ENCODE data around the gene MEGF9. TPM values are rescaled to one million over a fixed set of nuclear protein-coding genes. Genes with fewer than 3 reads are reported as not detected.

MEGF9 gene
- total RNA-seq, 2 donors from 2014 or later = 9.9 to 10.2 TPM

- no peak for ATAC-seq
- no peak for DNase-seq
- Mint-ChIP-seq H3K4me1 (peaks cover 34% of the 10 kb centered on the region), H3K27me3 (no peaks in the 10 kb centered on the region), H3K36me3 (ENCODE audit: low read depth) (no peaks in the 10 kb centered on the region), H3K4me3 (no peak overlapping the region), H3K27ac (peak overlapping the region; percentile 95)
- no peaks in the 10 kb centered on the region for H3K9me3 ChIP-seq (ENCODE audit: control insufficient read depth, low read length, poor library complexity, severe bottlenecking)
Measured at GRCh38 chr9:120708526-120709224, 5.6 kb downstream of the MEGF9 start.

DNA sequence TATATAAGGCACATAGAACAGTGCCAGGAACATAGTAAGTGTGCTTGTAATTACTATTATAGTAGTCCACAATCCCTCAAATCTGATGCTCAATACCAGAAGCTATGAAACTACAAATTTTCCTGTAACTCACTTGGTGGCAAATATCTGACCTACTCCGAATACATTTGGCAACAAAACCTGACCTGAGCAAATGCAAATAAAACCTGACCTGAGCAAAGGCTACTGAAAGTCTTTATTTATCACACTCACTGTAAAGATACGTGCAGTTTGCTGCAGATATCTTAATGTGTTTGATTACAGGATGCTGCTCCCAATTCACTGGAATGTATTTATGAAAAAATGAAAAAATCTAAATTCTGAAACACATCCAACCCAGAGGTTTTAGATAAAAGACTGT lies 7.1 kb downstream of the MEGF9 start:
- Mint-ChIP-seq H3K4me3 (no peak overlapping the region), H3K27me3 (no peaks in the 10 kb centered on the region), H3K4me1 (peaks cover 21% of the 10 kb centered on the region), H3K27ac (peak overlapping the region; percentile 78), H3K36me3 (ENCODE audit: low read depth) (no peaks in the 10 kb centered on the region)
- no peaks in the 10 kb centered on the region for H3K9me3 ChIP-seq (ENCODE audit: control insufficient read depth, low read length, poor library complexity, severe bottlenecking)
- ATAC-seq = no peak
- DNase-seq = no peak

- no peaks in the 10 kb centered on the region for H3K9me3 ChIP-seq (ENCODE audit: control insufficient read depth, low read length, poor library complexity, severe bottlenecking)
- Mint-ChIP-seq H3K4me3 (no peak overlapping the region), H3K27me3 (no peaks in the 10 kb centered on the region), H3K27ac (no peak overlapping the region), H3K4me1 (peaks cover 11% of the 10 kb centered on the region), H3K36me3 (ENCODE audit: low read depth) (no peaks in the 10 kb centered on the region)
- DNase-seq (no peak), ATAC-seq (no peak)
Measured at GRCh38 chr9:120705174-120705573, 9.1 kb downstream of the MEGF9 start.

DNA sequence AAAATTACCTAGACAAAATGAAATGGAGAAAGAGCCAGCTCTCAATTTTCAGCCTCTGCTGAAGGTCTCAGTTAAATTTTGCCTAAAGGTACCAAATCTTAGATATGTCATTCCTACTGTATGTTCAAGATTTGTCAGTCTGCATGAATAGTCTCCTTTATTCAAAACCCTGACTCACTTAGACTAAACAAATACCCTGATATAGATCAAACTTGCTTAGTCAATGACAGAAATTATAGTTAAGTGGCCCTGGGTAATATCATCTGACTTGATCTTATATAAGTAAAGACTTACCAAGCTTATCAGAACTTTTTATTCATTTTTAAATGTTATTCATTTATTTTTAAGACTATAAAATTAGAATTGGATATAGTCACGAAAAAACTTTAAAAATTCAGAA lies 12.2 kb downstream of the MEGF9 start:
- H3K9me3 ChIP-seq (ENCODE audit: control insufficient read depth, low read length, poor library complexity, severe bottlenecking) = no peaks in the 10 kb centered on the region
- peaks cover 2% of the 10 kb centered on the region for H3K36me3 Mint-ChIP-seq (ENCODE audit: low read depth)
- H3K4me3 Mint-ChIP-seq = no peak overlapping the region
- H3K4me1 Mint-ChIP-seq = peaks cover 16% of the 10 kb centered on the region
- DNase-seq (no peak), ATAC-seq (no peak)
- H3K27me3 Mint-ChIP-seq = no peaks in the 10 kb centered on the region
- H3K27ac Mint-ChIP-seq = no peak overlapping the region

GRCh38 chr9:120701248-120701647 lies 13.0 kb downstream of the MEGF9 start:
- DNase-seq (no peak), ATAC-seq (no peak)
- H3K9me3 ChIP-seq (ENCODE audit: control insufficient read depth, low read length, poor library complexity, severe bottlenecking) = no peaks in the 10 kb centered on the region
- no peak overlapping the region for H3K4me3 Mint-ChIP-seq
- no peak overlapping the region for H3K27ac Mint-ChIP-seq
- H3K27me3 Mint-ChIP-seq = no peaks in the 10 kb centered on the region
- H3K4me1 Mint-ChIP-seq = peaks cover 19% of the 10 kb centered on the region
- peaks cover 2% of the 10 kb centered on the region for H3K36me3 Mint-ChIP-seq (ENCODE audit: low read depth)

- no peaks in the 10 kb centered on the region for H3K27me3 Mint-ChIP-seq
- ATAC-seq (no peak), DNase-seq (no peak)
- H3K4me1 Mint-ChIP-seq = peaks cover 15% of the 10 kb centered on the region
- peaks cover 2% of the 10 kb centered on the region for H3K36me3 Mint-ChIP-seq (ENCODE audit: low read depth)
- H3K27ac Mint-ChIP-seq = no peak overlapping the region
- no peaks in the 10 kb centered on the region for H3K9me3 ChIP-seq (ENCODE audit: control insufficient read depth, low read length, poor library complexity, severe bottlenecking)
- no peak overlapping the region for H3K4me3 Mint-ChIP-seq
Measured at GRCh38 chr9:120698766-120699165, 15.5 kb downstream of the MEGF9 start.

GRCh38 chr9:120697448-120697847 lies 16.8 kb downstream of the MEGF9 start:
- no peak overlapping the region for H3K4me3 Mint-ChIP-seq
- H3K9me3 ChIP-seq (ENCODE audit: control insufficient read depth, low read length, poor library complexity, severe bottlenecking) = no peaks in the 10 kb centered on the region
- peaks cover 2% of the 10 kb centered on the region for H3K36me3 Mint-ChIP-seq (ENCODE audit: low read depth)
- no peaks in the 10 kb centered on the region for H3K27me3 Mint-ChIP-seq
- DNase-seq = no peak
- ATAC-seq = no peak
- peaks cover 24% of the 10 kb centered on the region for H3K4me1 Mint-ChIP-seq
- no peak overlapping the region for H3K27ac Mint-ChIP-seq

DNA sequence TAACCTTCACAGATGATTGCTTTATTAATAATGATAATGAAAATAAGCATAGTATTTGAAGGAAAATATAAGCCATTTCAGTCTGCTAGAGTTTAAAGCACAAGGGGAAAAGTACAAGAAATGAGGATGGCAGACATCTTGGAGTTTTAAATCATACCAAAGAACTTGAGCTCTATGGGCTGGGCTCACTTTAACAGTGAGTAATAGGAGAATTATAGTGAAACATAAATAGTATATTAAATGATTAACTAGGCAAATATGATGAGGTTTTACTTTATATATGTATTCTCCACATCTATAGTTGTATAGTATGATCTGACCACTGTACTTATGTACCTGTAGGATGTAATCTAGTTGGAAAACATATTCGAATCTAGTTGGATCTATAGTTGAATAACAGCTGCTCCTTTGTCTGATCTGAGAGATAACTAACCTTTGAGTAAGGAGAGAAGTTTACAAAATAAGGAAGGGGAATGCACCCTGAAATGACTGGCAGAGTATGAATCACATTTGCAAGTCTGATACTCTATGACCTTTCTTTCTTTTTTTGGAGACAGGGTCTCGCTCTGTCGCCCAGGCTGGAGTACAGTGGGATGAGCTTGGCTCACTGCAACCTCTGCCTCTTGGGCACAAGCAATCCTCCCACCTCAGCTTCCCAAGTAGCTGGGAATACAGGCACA lies 17.6 kb downstream of the MEGF9 start:
- Mint-ChIP-seq H3K36me3 (ENCODE audit: low read depth) (peaks cover 2% of the 10 kb centered on the region), H3K27me3 (no peaks in the 10 kb centered on the region), H3K4me3 (no peak overlapping the region), H3K27ac (no peak overlapping the region), H3K4me1 (peaks cover 28% of the 10 kb centered on the region)
- H3K9me3 ChIP-seq (ENCODE audit: control insufficient read depth, low read length, poor library complexity, severe bottlenecking) = no peaks in the 10 kb centered on the region
- DNase-seq = no peak
- no peak for ATAC-seq

GRCh38 chr9:120694559-120694958 lies 19.7 kb downstream of the MEGF9 start:
- Mint-ChIP-seq H3K27me3 (no peaks in the 10 kb centered on the region), H3K27ac (peak overlapping the region; percentile 21), H3K36me3 (ENCODE audit: low read depth) (peaks cover 2% of the 10 kb centered on the region), H3K4me1 (peaks cover 28% of the 10 kb centered on the region), H3K4me3 (no peak overlapping the region)
- no peaks in the 10 kb centered on the region for H3K9me3 ChIP-seq (ENCODE audit: control insufficient read depth, low read length, poor library complexity, severe bottlenecking)
- ATAC-seq (no peak), DNase-seq (no peak)

DNA sequence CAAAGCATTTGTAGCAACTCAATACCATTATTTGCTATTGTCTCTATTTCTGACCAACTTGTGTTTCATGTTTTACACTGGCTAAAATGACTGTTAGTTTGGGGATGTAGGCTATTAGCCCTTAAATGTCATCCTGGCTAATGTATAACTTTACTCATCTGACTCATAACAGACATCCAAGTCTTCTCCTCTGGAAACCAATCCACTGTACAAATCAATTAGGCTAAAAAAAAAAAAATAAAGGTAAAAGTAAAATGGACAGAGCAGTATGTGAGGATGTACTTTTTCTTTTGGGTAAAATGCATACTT lies 20.6 kb downstream of the MEGF9 start:
- Mint-ChIP-seq H3K4me3 (no peak overlapping the region), H3K36me3 (ENCODE audit: low read depth) (peaks cover 2% of the 10 kb centered on the region), H3K27me3 (no peaks in the 10 kb centered on the region), H3K4me1 (peaks cover 25% of the 10 kb centered on the region), H3K27ac (no peak overlapping the region)
- DNase-seq = no peak
- ATAC-seq = no peak
- no peaks in the 10 kb centered on the region for H3K9me3 ChIP-seq (ENCODE audit: control insufficient read depth, low read length, poor library complexity, severe bottlenecking)

GRCh38 chr9:120692901-120693699 lies 21.2 kb downstream of the MEGF9 start:
- Mint-ChIP-seq H3K4me3 (no peak overlapping the region), H3K27me3 (no peaks in the 10 kb centered on the region)

DNA sequence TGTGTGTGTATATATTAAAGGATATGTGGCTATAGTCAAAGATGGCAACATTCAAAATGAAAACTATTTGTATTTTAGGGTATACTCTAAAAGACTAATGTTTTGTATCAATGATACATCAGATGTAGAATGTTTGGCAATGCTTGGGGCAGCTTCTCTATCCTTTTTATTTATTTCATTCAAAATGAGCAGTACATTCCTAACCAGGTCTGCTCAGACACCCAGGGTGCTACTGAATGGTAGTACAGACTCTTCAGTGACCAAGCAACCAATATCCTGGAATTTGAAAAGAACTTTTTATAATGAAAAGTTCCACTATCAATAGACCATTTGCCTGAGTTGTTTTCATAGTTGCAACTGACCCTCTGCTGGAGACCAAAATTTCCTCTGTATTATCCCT lies 23.9 kb downstream of the MEGF9 start:
- no peaks in the 10 kb centered on the region for H3K36me3 Mint-ChIP-seq (ENCODE audit: low read depth)

More at GRCh38 chr9:120692901-120693699, 21.2 kb downstream of the MEGF9 start:
- Mint-ChIP-seq H3K36me3 (ENCODE audit: low read depth) (peaks cover 2% of the 10 kb centered on the region), H3K27ac (peak overlapping the region; percentile 24), H3K4me1 (peaks cover 25% of the 10 kb centered on the region)
- DNase-seq (no peak), ATAC-seq (no peak)
- H3K9me3 ChIP-seq (ENCODE audit: control insufficient read depth, low read length, poor library complexity, severe bottlenecking) = no peaks in the 10 kb centered on the region

DNA sequence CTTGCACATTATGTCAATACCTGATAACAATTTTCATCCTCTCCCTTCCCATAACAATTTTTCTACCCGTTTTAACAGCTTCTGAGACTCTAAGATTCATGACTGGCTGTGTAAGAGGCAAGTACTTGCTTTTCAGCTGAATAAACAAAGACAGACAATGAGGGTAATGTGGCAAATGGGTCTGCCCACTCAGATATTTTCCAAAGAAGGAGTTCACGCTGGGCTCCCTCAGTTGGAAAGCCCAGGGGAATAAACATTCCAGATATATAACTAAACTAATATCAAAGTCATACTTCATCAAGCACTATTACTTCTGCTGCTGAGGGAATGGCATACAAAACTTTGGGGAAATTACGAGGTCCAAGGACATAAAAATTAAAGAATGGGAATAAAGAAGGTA lies 24.4 kb downstream of the MEGF9 start:
- H3K36me3 Mint-ChIP-seq (ENCODE audit: low read depth) = no peaks in the 10 kb centered on the region
- H3K4me3 Mint-ChIP-seq = no peak overlapping the region
- no peak overlapping the region for H3K27ac Mint-ChIP-seq
- H3K27me3 Mint-ChIP-seq = no peaks in the 10 kb centered on the region
- no peak for ATAC-seq
- peaks cover 18% of the 10 kb centered on the region for H3K4me1 Mint-ChIP-seq
- H3K9me3 ChIP-seq (ENCODE audit: control insufficient read depth, low read length, poor library complexity, severe bottlenecking) = no peaks in the 10 kb centered on the region
- no peak for DNase-seq

More for the DNA sequence above, 23.9 kb downstream of the MEGF9 start:
- no peaks in the 10 kb centered on the region for H3K9me3 ChIP-seq (ENCODE audit: control insufficient read depth, low read length, poor library complexity, severe bottlenecking)
- H3K27ac Mint-ChIP-seq = no peak overlapping the region
- DNase-seq (no peak), ATAC-seq (no peak)
- no peaks in the 10 kb centered on the region for H3K27me3 Mint-ChIP-seq
- no peak overlapping the region for H3K4me3 Mint-ChIP-seq
- H3K4me1 Mint-ChIP-seq = peaks cover 18% of the 10 kb centered on the region
